ENCODE data around the gene FNDC3A.
"Not testable (repeated sequence)": the region's sequence is repeated elsewhere in the genome, so short reads cannot be mapped to it uniquely, and the experiment has no call there.

The FNDC3A gene

DNA sequence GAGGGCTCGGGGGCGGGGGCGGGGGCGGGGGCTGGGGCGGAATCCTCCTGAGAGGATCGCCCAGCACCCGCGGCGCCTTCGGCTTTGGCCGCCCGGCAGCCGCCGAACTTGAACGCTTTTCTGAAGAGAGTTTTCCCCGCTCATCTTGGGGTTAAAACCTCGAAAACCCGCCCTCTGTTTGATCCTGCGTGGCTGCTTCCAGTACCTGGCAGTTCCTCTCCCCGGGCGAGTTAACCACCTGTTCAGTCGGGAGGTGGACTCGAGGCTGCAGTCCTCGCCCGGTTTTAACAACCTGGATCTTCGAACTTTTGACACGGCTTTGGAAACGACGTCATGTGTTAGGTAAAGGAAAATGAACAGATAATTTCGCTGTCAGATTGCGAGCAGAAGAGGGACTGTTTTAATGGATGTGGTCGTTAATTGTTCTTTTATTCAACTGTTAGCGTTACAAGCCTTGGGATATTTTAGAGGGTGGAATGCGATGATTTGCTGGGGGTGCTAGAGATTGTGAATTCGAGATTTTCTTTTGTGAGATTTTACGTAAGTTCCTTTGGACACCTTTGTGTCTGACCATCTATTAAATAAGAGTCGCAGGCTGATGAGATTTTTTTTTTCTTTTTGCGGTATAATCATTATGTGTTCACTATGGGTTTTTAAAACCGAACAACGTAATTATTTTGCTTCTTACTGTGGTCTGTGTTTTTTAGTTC, 1.0 kb downstream of the FNDC3A start:
- DNase-seq = no peak

DNA sequence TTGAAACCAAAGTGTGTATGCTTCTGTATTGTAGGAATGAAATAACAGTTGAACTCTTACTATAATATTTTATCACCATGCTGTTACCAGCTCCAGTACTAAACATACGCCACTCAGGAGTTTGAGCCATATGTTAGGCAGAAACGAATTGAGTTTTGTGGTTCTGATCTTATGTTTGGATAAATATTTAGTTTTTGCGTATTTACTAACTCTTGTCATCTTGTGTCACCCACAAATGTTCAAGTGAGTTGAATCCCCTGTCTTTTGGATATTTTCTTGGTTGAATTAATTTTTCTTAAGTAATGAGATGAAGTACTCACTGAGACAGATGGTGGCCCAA, 1.5 kb downstream of the FNDC3A start:
- no peak for DNase-seq

DNA sequence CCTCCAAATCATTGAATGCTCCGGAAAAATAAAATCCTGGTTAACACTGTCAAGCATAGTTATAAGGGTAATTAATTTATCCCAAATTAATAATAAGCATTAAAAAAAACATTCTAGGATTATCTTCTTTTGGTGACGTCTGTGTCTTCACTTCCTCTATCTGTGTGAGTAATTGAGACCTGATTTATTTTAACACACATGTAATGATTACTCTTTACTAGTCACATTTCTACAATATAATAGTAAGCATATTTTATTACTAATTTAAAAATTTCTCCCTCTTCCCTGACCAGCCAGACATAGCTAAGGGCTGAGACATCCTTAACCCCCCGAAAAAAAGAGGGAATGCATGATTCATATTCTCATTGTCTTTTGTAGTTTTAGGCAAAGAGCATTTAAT, 2.3 kb downstream of the FNDC3A start:
- no peak for DNase-seq

DNA sequence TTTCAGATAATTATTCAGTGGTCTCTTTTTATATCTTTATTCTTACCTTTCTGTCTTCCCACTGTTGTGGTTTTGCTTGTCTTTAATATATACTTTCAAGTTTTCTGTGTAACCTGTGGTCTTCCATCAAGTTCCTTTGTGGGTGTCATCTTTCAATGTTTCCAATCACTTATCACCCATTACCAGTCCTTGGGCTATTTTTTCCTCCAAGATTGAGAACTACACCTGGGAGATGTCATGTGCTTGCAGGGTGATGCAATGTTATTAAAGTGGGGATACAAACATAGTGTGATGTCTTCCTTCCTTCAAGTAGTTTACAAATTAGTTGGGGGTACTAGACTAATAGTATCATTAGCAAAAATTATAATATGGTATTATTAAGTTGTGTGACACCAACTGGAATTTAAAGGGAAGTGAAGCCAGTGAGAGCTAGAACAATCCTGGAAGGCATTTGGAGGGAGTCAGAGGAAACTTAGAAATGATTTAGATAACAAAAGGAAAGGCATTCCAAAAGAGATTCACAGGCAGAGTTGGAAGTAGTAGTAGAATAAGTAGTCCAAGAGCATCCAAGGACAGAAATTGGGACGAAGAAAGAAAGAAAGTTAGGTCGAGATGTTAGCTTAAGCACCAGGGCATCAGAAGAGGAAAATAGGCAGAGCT, 3.4 kb downstream of the FNDC3A start:
- no peak for DNase-seq

DNA sequence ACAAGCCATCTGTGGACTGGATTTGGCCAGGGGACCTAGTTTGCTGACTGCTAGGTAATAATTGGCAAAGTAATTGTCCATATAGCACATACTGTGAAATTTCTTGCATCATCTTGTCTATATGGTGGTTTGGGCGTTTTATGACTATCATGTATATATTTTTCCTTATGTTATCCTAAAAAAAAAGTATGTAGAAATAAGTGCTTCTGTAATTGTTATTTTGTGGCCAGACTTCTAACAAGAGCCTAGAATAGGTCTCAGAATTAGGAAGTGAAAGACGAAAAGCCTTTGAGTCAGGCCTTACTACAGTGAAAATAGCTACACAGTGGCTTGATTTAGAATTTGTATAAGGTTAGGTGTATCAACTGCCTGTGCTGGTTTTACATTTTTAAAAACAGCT, 4.2 kb downstream of the FNDC3A start:
- no peak for DNase-seq

DNA sequence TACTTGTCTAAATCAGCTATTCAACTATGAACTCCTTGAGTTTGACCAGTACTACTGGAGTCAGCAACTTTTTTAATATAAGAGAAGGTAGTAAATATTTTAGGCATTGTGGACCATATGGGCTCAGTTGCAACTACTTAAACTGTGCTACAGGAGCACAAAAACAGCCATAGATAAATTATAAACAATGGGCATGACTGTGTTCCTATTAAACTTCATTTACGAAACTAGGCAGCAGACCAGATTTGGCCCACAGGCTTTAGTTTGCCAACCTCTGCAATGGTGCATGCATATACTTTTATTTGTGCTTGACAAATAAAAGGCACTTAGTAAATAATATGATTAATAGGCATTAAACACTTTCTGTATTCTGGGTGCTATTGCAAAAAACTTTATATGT, 7.6 kb downstream of the FNDC3A start:
- no peak for DNase-seq

DNA sequence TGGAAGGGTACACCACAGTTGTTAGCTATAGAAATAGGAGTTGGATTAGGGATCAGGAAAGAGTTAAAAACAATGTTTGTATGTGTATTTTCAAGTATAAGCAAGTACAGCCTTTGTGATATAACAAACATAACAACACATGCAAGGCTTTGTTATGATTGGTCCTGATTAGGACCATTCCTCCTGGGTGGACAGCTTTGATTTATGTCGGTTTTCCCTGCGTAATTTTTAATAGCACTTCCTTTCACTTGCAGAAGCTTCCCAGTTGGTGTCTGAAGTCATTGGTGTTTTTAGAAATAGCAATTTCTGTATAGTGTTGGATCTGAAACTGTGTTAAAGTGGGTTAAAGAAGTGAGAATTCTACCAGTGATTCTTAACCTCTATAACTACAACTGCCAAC, 10.0 kb downstream of the FNDC3A start:
- DNase-seq = no peak

DNA sequence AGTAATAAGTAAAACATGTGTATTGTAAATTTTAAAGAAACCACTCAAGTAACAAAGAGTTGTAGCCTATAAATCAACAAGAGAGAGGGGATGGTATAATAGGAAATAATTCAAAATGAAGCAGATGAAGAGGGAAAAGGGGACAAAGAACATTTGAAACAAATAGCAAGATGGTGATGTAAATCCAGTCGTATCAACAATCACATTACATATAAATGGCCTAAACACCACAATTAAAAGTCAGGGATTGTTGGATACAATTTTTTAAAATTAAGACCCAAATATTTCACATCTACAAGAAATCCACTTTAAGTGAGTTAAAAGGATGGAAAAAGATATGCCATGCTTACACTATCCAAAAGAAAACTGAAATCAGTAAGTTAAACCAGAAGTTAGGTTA, 15.2 kb downstream of the FNDC3A start:
- no peak for DNase-seq

DNA sequence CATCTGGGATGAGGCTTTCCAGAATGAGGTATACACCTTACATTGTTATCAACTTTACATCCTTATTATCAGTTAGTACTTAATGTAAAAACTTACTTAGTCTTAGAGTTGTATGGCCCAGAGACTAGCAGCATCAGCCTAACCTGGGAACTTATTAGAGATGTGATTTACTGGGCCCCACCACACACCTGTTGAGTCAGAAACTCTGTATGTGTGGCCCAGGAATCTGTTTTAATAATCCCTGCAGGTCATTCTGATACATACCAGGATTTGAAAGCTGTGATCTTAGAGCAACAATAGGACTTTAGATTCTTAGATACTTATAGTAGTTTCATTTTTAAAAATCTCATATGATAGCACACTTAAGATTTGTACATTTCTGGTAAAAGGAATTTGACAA, 17.4 kb downstream of the FNDC3A start:
- DNase-seq = no peak

DNA sequence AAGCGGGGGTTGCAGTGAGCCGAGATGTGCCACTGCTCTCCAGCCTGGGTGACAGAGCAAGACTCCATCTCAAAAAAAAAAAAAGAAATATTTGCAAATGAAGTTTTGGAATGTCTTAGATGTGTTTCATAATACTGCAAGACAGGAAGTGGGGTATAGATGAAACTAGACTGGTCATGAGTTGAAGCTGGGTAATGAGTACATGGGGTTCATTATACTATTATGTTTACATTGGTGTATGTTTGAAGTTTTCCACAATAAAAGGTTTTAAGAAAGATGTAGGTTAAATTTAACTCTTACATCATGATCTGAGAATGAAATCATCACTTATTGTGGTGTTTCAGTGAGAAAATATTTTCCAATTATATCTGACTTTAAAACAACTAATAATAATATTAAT, 19.0 kb downstream of the FNDC3A start:
- no peak for DNase-seq

DNA sequence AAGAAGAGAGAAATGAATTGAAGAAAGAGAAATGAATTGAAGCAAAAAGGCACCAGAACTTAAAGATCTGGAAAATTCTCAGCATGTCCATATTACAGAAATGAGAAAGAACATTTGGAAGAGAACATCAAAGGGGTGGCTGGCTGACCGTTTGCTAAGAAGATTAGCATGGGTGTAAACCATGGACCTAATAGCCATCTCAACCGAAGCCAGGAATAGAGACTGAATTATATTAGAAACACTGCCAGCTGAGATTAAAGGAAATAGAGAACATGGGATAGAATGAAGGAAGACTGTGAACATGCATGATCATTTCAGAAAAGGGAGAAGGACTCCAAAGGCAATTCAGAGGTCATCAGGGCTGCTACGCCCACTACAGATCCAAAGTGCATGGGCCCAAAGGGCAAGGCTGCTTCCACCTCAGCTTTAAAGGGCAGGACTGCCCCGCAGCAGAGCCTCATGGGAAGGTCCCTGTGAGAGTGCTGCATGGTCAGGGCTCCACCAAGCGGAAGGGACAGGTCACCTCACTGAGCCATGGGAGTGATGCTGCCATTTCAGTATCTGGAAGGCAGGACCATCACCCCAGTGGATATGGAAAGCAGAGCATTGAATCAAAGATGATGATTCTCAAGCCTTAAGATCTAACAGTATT, 23.1 kb downstream of the FNDC3A start:
- DNase-seq = no peak

DNA sequence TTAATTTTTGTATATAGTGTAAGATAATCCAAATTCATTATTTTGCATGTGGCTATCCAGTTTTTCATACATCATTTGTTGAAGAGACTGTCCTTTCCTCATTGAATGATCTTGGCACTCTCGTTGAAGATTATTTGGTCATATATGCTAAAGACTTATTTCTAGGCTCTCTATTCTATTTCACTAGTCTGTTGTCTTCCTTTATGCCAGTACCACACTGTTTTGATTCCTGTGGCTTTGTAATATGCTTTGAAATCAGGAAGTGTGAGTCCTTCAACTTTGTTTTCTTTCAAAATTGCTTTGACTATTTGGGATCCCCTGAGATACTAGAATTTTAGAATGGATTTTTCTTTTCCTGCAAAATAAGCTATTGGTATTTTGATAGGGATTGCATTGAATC, 24.5 kb downstream of the FNDC3A start:
- DNase-seq = no peak

DNA sequence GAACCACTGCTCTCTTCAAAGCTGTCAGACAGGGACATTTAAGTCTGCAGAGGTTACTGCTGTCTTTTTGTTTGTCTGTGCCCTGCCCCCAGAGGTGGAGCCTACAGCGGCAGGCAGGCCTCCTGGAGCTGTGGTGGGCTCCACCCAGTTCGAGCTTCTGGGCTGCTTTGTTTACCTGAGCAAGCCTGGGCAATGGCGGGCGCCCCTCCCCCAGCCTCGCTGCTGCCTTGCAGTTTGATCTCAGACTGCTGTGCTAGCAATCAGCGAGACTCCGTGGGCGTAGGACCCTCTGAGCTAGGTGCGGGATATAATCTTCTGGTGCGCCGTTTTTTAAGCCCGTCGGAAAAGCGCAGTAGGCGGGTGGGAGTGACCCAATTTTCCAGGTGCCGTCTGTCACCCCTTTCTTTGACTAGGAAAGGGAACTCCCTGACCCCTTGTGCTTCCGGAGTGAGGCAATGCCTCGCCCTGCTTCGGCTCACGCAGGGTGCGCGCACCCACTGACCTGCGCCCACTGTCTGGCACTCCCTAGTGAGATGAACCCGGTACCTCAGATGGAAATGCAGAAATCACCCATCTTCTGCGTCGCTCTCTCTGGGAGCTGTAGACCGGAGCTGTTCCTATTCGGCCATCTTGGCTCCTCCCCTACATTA, 43.4 kb downstream of the FNDC3A start:
- not testable (repeated sequence) for DNase-seq

DNA sequence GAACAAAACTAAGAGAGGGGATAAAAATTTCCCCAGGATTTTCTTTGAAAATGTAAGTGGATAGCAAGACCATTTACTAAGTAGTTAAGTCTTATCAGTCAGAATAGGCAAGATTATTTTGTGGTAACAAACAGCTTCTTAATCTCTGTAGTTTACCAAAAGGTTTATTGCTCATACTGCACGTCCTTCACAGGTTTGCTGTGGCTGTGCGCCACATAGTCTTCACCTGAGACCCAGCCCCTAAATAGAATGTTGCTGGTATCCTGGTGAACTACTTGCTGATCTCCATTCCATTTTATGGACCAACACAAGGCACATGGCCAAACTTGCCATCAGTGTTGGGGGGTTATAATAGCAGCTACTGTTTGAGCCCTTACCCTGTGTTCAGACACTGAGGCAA, 44.6 kb downstream of the FNDC3A start:
- DNase-seq = no peak

DNA sequence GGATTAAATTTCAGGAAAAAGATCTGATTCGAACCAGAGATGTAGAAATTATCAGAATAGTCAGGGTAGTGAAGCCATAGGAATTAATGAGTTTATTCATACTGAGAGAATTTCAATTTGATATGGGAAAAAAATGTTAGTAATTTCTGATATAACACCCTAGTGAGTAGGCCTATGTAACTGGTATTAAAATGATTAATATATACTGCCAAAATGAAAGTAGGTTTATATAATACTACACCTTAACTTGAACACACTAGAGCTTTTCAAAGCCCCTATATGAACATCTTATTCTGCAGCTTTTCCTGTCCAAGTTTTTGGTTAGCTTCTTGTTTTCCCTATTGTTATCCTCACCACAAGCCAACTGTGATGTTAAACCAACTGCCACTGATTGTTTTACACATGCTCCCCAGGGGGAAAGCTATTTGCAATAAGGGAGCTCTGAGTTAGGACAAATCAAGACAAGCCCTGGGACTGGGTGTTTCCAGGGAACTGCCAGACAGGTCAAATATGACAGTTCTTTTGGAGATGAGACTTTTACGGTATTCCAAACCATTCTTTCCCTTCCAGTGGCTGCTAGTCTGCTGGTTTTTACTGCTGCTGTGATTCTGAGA, 45.3 kb downstream of the FNDC3A start:
- DNase-seq = no peak

DNA sequence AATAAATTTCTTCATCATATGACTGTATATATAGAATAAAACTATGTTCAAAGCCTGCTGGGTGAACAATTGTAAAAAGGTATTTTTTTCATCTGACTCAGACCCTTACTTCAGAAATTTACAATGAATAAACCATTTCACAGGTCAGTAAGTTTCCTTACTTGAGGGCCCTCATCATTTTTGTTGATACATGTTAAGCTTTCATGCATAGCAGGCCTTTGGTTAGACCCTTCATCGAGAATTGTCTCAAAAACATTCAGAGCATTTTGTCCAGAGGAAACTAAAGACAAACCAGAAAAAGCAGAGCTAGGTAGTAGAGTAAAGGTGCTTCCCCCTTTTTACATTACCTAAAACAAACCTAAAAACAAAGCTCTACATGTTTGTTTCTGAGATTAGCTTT, 46.2 kb downstream of the FNDC3A start:
- DNase-seq = no peak

DNA sequence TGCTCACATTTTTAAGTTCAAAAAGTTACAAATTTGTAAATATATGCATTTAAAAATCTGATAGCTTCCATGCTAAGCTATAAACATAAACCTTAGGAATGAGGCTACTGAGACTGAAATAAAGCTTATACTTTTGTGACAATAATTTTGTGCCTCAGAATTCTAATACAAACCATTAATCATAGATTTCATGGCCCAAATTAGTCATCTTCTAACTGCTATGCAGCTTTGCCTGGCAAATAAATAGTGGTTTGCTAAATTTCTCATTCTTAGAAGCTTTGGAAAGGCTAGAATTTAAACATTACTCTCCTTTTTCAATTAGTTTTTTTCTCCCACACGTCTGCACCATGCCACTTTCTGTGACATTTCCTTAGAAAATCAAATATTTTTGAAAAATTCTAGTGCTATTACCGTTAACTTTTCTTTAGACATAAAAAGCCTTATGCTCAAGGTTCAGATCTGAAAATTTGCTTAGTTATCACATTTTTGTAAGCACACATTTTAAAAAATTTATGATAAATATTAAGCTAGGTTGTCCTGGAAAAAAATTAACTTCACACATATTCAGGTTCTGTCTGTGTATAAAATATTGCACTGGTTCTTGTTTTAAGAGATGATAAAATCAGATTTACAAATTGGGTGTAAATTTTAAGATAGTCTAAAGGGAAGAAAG, 46.9 kb downstream of the FNDC3A start:
- no peak for DNase-seq

DNA sequence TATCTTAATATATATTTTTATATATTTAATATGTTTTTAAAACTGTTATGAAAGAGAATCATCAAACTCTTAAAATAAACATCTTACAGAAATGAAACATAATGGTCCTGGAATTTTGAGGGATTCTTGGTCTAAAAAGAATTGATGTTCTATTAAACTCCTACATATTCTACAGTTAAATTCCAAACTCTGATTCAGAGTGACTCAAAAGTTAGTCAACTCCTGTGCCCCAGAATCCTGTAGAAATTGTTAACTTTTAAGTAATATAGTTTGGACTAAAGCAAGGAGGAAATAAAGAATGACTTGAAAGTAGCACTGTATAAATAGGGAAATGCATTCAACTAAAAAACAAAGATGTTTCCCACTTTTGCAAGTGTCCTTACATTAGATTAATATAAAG, 47.7 kb downstream of the FNDC3A start:
- no peak for DNase-seq

DNA sequence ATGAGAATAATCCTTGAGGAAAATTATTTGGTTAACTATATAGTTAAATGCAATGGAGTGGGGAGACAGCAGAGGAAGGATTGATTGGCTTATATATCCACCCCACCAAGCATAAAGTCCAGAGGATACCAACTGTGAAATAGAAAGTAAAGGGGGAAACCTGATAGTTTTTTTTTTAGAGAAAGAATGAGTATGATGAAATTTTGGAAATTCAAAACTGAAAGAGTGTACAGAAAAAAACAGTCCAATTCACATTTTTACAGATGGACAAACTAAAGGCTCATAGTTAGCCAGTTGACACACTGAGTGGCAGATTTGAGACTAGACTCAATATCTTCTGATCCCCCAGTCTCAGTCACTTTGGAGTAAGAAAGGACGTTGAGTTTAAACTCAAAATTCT, 51.1 kb downstream of the FNDC3A start:
- DNase-seq = no peak

DNA sequence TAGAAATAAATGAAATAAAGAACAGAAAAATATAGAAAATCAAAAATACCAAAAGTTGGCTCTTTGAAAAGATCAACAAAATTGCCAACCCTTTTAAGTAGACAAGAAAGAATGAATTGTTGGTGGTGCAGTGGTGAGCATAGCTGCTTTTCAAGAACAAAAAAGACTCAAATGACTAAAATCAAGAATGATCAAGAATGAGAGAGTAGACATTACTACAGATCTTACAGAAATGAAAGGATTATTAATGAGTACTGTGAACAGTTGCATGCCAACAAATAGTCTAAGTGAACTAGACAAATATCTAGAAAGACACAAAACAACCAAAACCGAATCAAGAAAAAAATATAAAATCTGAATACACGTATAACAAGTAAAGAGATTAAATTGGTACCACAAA, 53.9 kb downstream of the FNDC3A start:
- DNase-seq = no peak

DNA sequence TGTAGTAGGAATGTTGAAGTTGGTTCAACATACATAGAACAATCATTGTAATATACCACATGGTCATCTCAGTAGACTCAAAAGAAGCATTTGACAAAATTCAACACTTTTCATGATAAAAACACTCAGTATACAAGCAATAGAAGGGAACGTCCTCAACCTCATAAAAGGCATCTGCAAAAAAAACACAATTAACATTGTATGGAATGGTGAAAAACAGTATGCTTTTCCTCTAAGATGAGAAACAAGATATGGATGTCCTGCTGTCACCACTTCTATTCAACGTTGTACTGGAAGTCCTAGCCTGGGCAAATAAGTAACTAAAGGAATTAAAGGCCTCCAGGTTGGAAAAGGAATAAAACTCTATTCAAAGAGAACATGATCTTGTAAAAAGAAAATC, 54.5 kb downstream of the FNDC3A start:
- no peak for DNase-seq

DNA sequence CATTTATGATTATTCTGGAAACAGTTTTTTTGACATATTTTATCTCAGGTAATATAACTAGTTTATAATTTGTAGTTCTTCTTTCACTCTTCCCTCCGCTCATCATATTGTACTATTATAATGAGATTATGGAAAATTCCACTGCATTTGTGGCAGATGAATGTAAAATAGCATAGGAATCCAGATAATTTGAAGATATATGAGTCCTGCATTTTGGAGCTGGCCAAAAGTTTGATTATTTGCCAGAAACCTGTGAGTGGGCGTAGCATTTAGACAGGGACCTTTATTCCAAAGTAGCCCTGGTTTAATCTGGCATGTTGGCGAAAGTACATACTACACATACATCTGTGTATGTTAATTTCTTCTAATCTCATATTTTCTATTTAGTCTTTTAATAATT, 65.2 kb downstream of the FNDC3A start:
- DNase-seq = no peak

DNA sequence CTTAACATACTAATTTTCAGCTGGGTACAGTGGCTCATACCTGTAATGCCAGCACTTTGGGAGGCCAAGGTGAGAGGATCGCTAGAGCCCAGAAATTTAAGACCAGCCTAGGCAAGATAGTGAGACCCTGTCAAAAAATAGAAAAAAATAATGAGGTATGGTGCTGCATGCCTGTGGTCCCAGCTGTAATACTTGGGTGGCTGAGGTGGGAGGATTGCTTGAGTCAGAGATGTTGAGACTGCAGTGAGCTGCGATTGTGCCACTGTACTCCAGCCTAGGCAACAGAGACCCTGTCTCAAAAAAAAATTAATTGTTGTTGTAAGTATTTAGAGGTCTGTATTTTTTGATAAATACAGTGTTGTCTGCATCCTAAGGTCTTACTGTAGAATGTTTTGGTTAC, 66.8 kb downstream of the FNDC3A start:
- no peak for DNase-seq

Data from activated T-cell treated with anti-CD3 and anti-CD28 coated beads, Interleukin-2, amount 50 U/mL, for 48 hours (primary cell).